HEK293 (cell line): ENCODE data around the gene PTPRN2.

Experiments
- REST ChIP-seq: fragments of 450-650 bp; formaldehyde crosslinking; IDR thresholded peaks from 2 replicates; pipeline ENCODE4 v1.5.1; 2016; ENCODE audit warnings: missing biosample characterization, missing genetic modification characterization
- YY1 ChIP-seq: fragments of 450-650 bp; formaldehyde crosslinking; IDR thresholded peaks from 2 replicates; pipeline ENCODE4 v1.5.1; 2018; ENCODE audit warnings: missing biosample characterization, missing genetic modification characterization
- ZNF248 ChIP-seq: fragments of 450-650 bp; formaldehyde crosslinking; IDR thresholded peaks from 2 replicates; pipeline ENCODE4 v1.5.1; 2017; ENCODE audit warnings: missing biosample characterization, missing genetic modification characterization
- ZNF335 ChIP-seq: fragments of 450-650 bp; formaldehyde crosslinking; conservative IDR thresholded peaks from 2 replicates; pipeline ENCODE4 v1.5.1; 2016; ENCODE audit warnings: missing biosample characterization, missing genetic modification characterization
- ZNF391 ChIP-seq: fragments of 450-650 bp; formaldehyde crosslinking; IDR thresholded peaks from 2 replicates; pipeline ENCODE4 v1.5.1; 2016; ENCODE audit warnings: low read depth, missing biosample characterization, missing genetic modification characterization, borderline replicate concordance
- ZNF530 ChIP-seq: fragments of 450-650 bp; formaldehyde crosslinking; IDR thresholded peaks from 2 replicates; pipeline ENCODE4 v1.5.1; 2016; ENCODE audit warnings: low read depth, missing biosample characterization, missing genetic modification characterization
- TF ChIP-seq, protein P1 (sequence below): fragments of 450-650 bp; formaldehyde crosslinking; IDR thresholded peaks from 2 replicates; pipeline ENCODE4 v1.5.1; 2016; ENCODE audit warnings: missing biosample characterization, missing genetic modification characterization

GRCh38 chr7:158633055-158633956, 45.7 kb upstream of the PTPRN2 start:
- TF ChIP-seq ZNF248 (tag by site-specific recombination): no peak
- TF ChIP-seq REST (tag by site-specific recombination): no peak
- TF ChIP-seq ZNF530: no peak
- no peak for TF ChIP-seq ZNF335
- TF ChIP-seq ZNF391 (tag by site-specific recombination): no peak
- TF ChIP-seq, protein P1, sequence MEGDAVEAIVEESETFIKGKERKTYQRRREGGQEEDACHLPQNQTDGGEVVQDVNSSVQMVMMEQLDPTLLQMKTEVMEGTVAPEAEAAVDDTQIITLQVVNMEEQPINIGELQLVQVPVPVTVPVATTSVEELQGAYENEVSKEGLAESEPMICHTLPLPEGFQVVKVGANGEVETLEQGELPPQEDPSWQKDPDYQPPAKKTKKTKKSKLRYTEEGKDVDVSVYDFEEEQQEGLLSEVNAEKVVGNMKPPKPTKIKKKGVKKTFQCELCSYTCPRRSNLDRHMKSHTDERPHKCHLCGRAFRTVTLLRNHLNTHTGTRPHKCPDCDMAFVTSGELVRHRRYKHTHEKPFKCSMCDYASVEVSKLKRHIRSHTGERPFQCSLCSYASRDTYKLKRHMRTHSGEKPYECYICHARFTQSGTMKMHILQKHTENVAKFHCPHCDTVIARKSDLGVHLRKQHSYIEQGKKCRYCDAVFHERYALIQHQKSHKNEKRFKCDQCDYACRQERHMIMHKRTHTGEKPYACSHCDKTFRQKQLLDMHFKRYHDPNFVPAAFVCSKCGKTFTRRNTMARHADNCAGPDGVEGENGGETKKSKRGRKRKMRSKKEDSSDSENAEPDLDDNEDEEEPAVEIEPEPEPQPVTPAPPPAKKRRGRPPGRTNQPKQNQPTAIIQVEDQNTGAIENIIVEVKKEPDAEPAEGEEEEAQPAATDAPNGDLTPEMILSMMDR (tag by site-specific recombination): no peak
- TF ChIP-seq YY1: no peak
